DOHH2 (cell line): Measurements from ENCODE around the gene CHRNB2.

ENCODE experiments used
- H3F3A ChIP-seq: fragments of 200-600 bp; sonication (generic), shearing (Covaris generic); 2 replicates; pipeline ENCODE4 v1.6.0; 2016; ENCODE audit warnings: antibody characterized with exemption, mild to moderate bottlenecking; ENCODE audit not compliant: control insufficient read depth, insufficient read depth
- H3K27ac ChIP-seq: fragments of 200-600 bp; sonication (generic); 2 replicates; pipeline ENCODE4 v1.5.1; 2014; ENCODE audit warnings: low read depth, mild to moderate bottlenecking, low read length, moderate library complexity
- H3K27me3 ChIP-seq: fragments of 200-600 bp; sonication (generic); 2 replicates; pipeline ENCODE4 v1.6.1; 2014; ENCODE audit warnings: mild to moderate bottlenecking, low read length, mixed read lengths; ENCODE audit not compliant: control insufficient read depth
- H3K36me3 ChIP-seq: fragments of 200-600 bp; sonication (generic); 2 replicates; pipeline ENCODE4 v1.6.1; 2014; ENCODE audit warnings: mild to moderate bottlenecking, low read length, moderate library complexity, mixed read lengths; ENCODE audit not compliant: control insufficient read depth
- H3K4me1 ChIP-seq: fragments of 200-600 bp; sonication (generic); 2 replicates; pipeline ENCODE4 v1.6.1; 2014; ENCODE audit warnings: mild to moderate bottlenecking, low read length, mixed read lengths; ENCODE audit not compliant: control insufficient read depth
- H3K4me2 ChIP-seq: fragments of 200-600 bp; sonication (generic); 2 replicates; pipeline ENCODE4 v1.6.0; 2014; ENCODE audit warnings: mild to moderate bottlenecking, low read length, moderate library complexity
- H3K4me3 ChIP-seq: fragments of 200-600 bp; sonication (generic); 2 replicates; pipeline ENCODE4 v1.5.1; 2014; ENCODE audit warnings: mild to moderate bottlenecking, low read length, mixed read lengths
- H3K79me2 ChIP-seq: fragments of 200-600 bp; sonication (generic); 2 replicates; pipeline ENCODE4 v1.6.1; 2014; ENCODE audit warnings: mild to moderate bottlenecking, low read length, mixed read lengths; ENCODE audit not compliant: control insufficient read depth
- H3K9me2 ChIP-seq: fragments of 200-600 bp; sonication (generic); replicated peaks from 2 replicates; pipeline ENCODE4 v1.6.1; 2014; ENCODE audit warnings: mild to moderate bottlenecking, low read length, mixed read lengths; ENCODE audit not compliant: control insufficient read depth
- H3K9me3 ChIP-seq: fragments of 200-600 bp; sonication (generic); 2 replicates; pipeline ENCODE4 v1.6.1; 2014; ENCODE audit warnings: antibody characterized with exemption, low read length, mixed read lengths; ENCODE audit not compliant: control insufficient read depth, insufficient read depth
- H4K20me1 ChIP-seq: fragments of 200-600 bp; sonication (generic); 2 replicates; pipeline ENCODE4 v1.6.0; 2014; ENCODE audit warnings: low read depth, mild to moderate bottlenecking, antibody characterized with exemption, low read length, moderate library complexity; ENCODE audit not compliant: control insufficient read depth, insufficient read depth
- EZH2phosphoT487 ChIP-seq: fragments of 200-600 bp; sonication (generic); IDR thresholded peaks from 2 replicates; pipeline ENCODE4 v1.6.1; 2017; ENCODE audit warnings: borderline replicate concordance, mild to moderate bottlenecking, antibody characterized with exemption, low read length, moderate library complexity, mixed read lengths
- TF ChIP-seq, protein P1 (sequence below): fragments of 200-600 bp; sonication (generic); IDR thresholded peaks from one replicate; pipeline ENCODE4 v1.5.1; 2014; ENCODE audit warnings: antibody characterized with exemption, mild to moderate bottlenecking, low read depth, low read length; ENCODE audit not compliant: poor library complexity, severe bottlenecking

The CHRNB2 gene

GRCh38 chr1:154541231-154541630 lies 26.3 kb upstream of the CHRNB2 start:
- no peak for TF ChIP-seq EZH2phosphoT487
- TF ChIP-seq, protein P1, sequence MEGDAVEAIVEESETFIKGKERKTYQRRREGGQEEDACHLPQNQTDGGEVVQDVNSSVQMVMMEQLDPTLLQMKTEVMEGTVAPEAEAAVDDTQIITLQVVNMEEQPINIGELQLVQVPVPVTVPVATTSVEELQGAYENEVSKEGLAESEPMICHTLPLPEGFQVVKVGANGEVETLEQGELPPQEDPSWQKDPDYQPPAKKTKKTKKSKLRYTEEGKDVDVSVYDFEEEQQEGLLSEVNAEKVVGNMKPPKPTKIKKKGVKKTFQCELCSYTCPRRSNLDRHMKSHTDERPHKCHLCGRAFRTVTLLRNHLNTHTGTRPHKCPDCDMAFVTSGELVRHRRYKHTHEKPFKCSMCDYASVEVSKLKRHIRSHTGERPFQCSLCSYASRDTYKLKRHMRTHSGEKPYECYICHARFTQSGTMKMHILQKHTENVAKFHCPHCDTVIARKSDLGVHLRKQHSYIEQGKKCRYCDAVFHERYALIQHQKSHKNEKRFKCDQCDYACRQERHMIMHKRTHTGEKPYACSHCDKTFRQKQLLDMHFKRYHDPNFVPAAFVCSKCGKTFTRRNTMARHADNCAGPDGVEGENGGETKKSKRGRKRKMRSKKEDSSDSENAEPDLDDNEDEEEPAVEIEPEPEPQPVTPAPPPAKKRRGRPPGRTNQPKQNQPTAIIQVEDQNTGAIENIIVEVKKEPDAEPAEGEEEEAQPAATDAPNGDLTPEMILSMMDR: no peak
- no peaks in the 10 kb centered on the region for H3F3A ChIP-seq
- H3K27me3 ChIP-seq: peaks cover 15% of the 10 kb centered on the region; the same call in 1 of the 2 replicates
- H3K9me3 ChIP-seq: no peaks in the 10 kb centered on the region
- no peak overlapping the region for H3K4me2 ChIP-seq
- H3K79me2 ChIP-seq: no peaks in the 10 kb centered on the region
- H3K4me3 ChIP-seq: no peak overlapping the region
- no peaks in the 10 kb centered on the region for H4K20me1 ChIP-seq
- H3K9me2 ChIP-seq: no peaks in the 10 kb centered on the region
- H3K36me3 ChIP-seq: no peaks in the 10 kb centered on the region
- H3K27ac ChIP-seq: no peak overlapping the region
- no peaks in the 10 kb centered on the region for H3K4me1 ChIP-seq

DNA sequence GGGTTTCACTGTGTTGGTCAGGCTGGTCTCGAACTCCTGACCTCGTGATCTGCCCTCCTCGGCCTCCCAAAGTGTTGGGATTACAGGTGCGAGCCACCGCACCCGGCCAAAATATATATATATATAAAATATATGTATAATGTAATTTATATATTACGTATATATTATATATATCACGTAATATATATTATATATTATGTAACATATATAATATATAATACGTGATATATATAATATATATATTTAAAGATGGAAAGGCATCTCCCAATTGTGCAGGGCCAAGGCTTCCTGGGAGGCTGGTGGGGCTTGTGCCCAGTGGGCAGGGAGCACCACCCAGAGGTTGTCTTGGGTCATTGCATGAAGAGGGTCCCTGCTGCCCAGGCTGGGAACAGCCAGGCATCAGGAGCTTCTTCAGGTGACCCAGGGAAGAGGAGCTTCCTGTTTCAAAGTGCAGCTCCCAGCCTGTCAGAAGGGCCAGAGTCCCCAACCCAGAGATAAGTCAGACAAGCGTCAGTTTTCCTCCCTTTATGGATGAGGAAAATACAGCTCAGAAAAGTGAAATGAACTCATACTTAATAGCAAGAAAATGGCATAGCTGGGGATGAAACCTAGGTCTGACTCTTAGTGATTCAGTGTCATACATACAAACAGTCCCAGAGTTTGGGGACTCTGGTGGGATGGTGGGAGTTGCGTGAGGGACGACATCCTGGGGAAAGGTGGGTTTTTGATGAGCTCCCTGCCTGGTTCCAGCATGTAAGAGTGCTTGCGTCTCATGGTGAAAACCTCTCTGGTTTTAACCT lies 21.1 kb upstream of the CHRNB2 start:
- H3K4me2 ChIP-seq: no peak overlapping the region
- no peak overlapping the region for H3K4me3 ChIP-seq
- H3K79me2 ChIP-seq: no peaks in the 10 kb centered on the region
- no peaks in the 10 kb centered on the region for H3K9me2 ChIP-seq
- no peaks in the 10 kb centered on the region for H3K9me3 ChIP-seq
- TF ChIP-seq EZH2phosphoT487: no peak
- TF ChIP-seq, protein P1: peak; percentile 74
- no peak overlapping the region for H3K27ac ChIP-seq
- no peaks in the 10 kb centered on the region for H3K4me1 ChIP-seq
- peaks cover 17% of the 10 kb centered on the region; the same call in 1 of the 2 replicates for H3F3A ChIP-seq
- H3K27me3 ChIP-seq: 0 out of 2 replicates have a peak, but pooled peaks cover 8% of the 10 kb centered on the region
- H3K36me3 ChIP-seq: peaks cover 36% of the 10 kb centered on the region
- H4K20me1 ChIP-seq: peaks cover 4% of the 10 kb centered on the region; the same call in 1 of the 2 replicates

GRCh38 chr1:154547105-154547732 lies 20.4 kb upstream of the CHRNB2 start:
- H4K20me1 ChIP-seq: peaks cover 5% of the 10 kb centered on the region; the same call in 1 of the 2 replicates
- H3K4me2 ChIP-seq: no peak overlapping the region
- no peak overlapping the region for H3K27ac ChIP-seq
- H3F3A ChIP-seq: peaks cover 17% of the 10 kb centered on the region; the same call in 1 of the 2 replicates
- H3K9me2 ChIP-seq: no peaks in the 10 kb centered on the region
- H3K36me3 ChIP-seq: peaks cover 44% of the 10 kb centered on the region
- no peaks in the 10 kb centered on the region for H3K4me1 ChIP-seq
- no peak overlapping the region for H3K4me3 ChIP-seq
- H3K27me3 ChIP-seq: 0 out of 2 replicates have a peak, but pooled peaks cover 4% of the 10 kb centered on the region
- TF ChIP-seq, protein P1: no peak
- TF ChIP-seq EZH2phosphoT487: no peak
- H3K9me3 ChIP-seq: no peaks in the 10 kb centered on the region
- no peaks in the 10 kb centered on the region for H3K79me2 ChIP-seq
